ENCODE results near the gene RCHY1.

DNA sequence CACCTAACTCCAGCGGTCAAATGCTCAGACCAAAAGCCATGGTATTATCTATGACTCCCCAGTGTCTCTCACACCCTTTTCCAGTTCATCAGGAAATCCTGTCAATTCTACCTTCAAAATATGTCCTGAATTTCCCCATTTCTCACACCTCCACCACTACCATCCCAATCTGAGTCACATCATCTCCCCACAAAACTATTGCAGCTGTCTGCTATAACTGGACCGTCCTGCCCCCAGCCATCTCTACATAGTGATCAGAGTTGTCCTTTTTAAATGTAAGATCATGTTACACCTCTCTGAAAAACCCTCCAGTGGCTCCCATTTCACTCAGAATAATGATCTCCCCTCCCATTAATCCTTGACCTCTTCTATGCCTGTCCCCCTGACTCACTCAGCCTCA, 34.8 kb upstream of the RCHY1 start:
- TF ChIP-seq POLR2A (IDR thresholded peaks at IDR 0.05; ENCODE audit: low read length): no peak
- TF ChIP-seq GATA1 (IDR thresholded peaks at IDR 0.05; ENCODE audit: low read depth, low read length): no peak
